Right ventricle myocardium superior (tissue), 1 donor: ENCODE measurements around the gene ACOX1. TPM values are rescaled to one million over a fixed set of nuclear protein-coding genes. Genes with fewer than 3 reads are reported as not detected.
A peak's percentile ranks its signal among the peaks of the same experiment; 100 is the strongest.

ENCODE experiments used
- ATAC-seq: fragments of 200-7000 bp; cut with Tn5 transposase; one replicate; pipeline ENCODE4 v1.9.1; 2020; ENCODE audit warnings: mild to moderate bottlenecking; ENCODE audit not compliant: poor library complexity
- DNase-seq: peaks from one replicate; pipeline ENCODE4 v3.0.0-alpha.2; 2020
- intact Hi-C: fragments of 100-400 bp; cut with DNase I; formaldehyde crosslinking; loops from one replicate; pipeline ENCODE4 v1.11.2; 2022
- long read RNA-seq: library from polyadenylated mRNA; unstranded; transcript quantifications from one replicate; pipeline ENCODE4 v2.0.0, GENCODE V29; 2021
- total RNA-seq: library from RNA; stranded (reverse); fragmentation: NEBNext Ultra II Directional; extraction: Animal tissue kit (Norgen Biotek cat#: 25700); gene quantifications from one replicate; pipeline ENCODE4 v1.2.1, GENCODE V29; 2021
- donor health status: DM: no; HTN: yes; CAD: no; lungs with severe emphysema.

ACOX1 gene
- 83.6 TPM for total RNA-seq
- long read RNA-seq, full-length matches to known transcripts, result 107 of 136 reads
- long read RNA-seq, partial matches to known transcripts, result 8 of 136 reads
- long read RNA-seq, other reads (novel, unspliced or antisense), result 21 of 136 reads

DNA sequence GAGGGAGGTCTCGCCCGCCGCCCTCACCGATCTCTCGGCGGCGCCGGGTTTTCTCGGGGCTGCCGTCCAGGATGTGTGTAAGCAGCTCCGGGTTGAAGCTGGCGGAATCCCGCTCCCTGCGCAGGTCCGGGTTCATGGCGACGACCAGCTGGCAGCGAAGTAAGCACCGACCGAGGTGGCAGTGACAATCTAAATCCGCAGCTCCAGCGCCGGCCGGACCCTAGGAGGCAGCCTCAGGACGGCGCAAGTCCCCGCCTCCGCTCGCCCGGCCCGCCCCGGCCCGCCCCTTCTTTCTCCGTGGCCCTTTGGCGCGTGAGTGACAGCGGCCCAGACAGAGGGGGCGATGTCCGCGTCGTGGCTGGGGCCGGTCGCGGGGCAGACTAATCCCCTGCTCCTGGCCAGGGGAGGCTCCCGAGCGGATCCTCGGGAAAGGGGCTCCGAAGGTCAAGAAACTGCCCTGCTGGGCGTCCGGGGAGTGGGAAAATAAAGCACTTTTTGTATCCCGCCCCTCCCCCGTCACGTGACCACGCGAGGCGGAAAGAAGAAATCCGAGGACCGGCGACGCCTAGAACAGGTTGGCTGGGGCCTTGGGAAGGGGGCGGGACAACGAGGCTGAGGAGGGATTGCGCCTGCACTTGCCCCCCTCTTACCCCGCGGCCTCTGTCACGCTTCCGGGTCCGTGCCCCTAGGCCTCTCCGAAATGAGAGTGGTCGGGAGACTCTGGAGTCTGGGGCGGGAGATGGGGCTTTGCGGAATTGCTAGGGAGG is at the start of gene ACOX1, which contains the start of gene TEN1:
Gene ACOX1, minus strand, starts transcription at position 229 of the 767 bp plus-strand sequence. Its CDS starts 93 bp downstream, at position 136.
Gene TEN1, plus strand, starts transcription at position 303 of the 767 bp plus-strand sequence. CDS start 6,953 bp downstream, outside the sequence.
- intact Hi-C loops, result loop anchor here (5.0 kb wide), 1 partner anchor 197 kb away; the partner anchor contains the start of gene UNK
- ATAC-seq, result peak; percentile 97
- DNase-seq, result peak; percentile 99

DNA sequence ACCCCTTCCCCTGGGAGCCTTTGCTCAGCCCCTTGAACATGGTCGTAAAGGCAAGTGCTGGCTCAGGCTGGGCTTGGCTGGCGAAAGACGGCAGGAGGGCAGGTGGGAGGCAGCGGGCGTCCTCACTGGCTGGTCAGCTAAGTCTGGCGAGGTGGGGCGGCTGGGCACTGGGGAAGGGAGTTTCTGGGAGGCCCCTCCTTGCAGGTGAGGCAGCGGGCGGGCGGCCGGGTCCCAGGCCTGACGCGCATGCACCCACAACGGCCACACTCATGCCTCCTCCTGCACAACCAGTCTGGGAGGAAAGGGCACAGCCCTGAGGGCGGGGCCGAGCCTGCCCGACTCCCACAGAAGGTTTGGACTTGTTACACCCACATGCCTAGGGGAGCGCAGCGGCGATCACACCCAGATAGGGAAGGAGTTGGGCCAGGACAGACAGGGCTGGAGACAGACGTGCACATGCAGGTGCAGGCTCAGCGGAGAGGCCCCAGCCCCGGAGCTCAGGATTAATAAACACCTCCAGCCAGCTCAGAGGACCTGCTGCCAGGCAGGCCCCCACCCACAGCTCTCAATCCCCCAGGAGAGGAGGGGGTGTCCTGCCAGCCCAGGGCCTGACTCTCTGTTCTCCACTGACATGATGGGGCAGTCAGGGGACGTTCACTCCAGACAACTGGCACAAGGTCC is 48.3 kb upstream of the ACOX1 start, which contains the start of gene EVPL:
Gene EVPL, minus strand, starts transcription at position 148 of the 681 bp plus-strand sequence. Its CDS starts 108 bp downstream, at position 40.
- peak; percentile 50 for ATAC-seq
- intact Hi-C loops, result no loop called here
- no peak for DNase-seq

GRCh38 chr17:76026714-76027158 is 47.8 kb upstream of the ACOX1 start:
- DNase-seq, result no peak
- no peak for ATAC-seq
- intact Hi-C loops, result no loop called here

DNA sequence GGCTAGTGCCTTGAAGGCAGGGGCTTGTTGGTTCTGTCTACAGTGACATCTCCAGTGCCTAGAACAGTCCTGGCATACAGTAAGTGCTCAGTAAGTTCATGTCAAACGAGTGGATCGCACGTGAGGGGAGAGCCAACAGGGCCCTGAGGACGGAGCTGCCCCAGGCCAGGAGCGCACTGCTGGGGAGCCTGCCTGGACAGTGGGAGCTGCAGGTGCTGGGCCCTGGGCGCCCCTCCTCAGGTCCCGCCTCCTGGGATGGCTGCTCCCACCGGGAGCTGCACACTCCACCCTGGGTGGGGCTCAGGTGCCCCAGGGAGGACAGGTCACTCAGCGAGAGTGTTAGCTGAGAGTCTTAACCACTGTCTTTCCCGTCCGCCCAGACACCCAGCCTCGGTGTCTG is 46.3 kb upstream of the ACOX1 start:
- intact Hi-C loops, result no loop called here
- DNase-seq (no peak), ATAC-seq (no peak)

GRCh38 chr17:76024353-76024752 is 45.4 kb upstream of the ACOX1 start:
- DNase-seq (no peak), ATAC-seq (no peak)
- intact Hi-C loops, result no loop called here

- ATAC-seq (no peak), DNase-seq (no peak)
- intact Hi-C loops, result no loop called here
These were observed 44.9 kb upstream of the ACOX1 start for GRCh38 chr17:76023900-76024237.

DNA sequence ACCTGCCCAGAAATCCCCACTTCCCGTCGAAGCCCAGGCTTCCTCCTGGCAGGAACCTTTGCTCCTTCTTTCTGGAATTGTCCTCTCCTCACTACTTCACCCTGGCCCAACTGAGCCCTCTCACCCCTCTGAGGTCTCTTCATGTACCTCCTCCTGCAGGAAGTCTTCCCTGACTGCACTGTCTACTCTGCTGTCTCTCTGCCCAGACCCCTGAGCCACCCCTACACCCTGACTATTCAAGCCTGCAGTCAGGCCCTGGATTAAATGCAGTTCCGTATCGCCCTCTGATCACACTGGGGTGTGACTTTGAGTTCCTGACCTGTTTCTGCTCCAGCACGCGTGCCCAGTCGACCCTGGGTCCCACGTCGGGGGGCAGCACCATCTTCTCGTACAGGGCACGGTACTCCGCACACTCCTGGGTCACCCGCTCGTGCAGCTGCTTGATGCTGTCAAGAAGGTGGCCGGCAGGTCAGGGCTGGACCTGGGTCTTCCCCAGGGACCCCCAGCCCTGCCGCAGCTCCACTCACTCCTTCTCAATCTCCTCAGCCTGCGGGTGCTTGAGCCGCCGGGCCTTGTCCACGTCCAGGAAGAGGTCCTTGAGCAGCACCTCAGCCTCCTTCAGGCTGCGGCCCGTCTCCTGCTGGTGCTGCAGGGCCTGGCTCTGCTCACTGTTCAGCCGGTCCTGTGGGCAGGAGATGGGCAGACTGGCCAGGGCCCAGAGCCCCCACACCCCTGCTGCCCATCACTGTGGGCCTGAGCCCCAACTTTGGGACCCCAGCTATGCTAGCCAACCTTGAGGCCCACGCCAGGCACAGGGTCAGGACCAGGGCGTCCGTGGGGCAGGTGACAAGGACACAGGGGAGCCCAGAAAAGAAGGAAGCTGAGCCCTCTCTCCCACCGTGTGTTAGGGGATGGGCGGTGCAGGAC is 44.3 kb upstream of the ACOX1 start:
- ATAC-seq (no peak), DNase-seq (no peak)
- intact Hi-C loops, result no loop called here

DNA sequence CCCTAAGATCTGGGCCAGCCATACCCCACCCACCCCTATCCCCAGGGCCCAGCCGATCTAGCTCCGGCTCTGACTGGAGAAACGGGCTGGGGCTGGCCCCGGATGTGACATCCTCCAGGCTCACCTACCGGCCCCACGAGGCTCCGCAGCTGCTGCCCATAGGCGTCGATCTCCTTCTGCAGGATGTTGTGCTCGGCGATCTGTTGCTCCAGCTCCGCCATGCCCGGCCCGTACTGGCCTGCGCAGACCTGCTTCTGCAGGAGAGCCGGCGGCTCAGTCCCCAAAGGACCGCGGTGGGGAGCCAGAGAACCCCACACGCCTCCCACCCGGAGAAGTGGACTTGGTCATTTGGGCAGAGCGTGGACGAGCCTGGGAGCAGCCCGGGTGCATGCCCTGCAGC is 43.3 kb upstream of the ACOX1 start:
- no peak for ATAC-seq
- no peak for DNase-seq
- intact Hi-C loops, result no loop called here

DNA sequence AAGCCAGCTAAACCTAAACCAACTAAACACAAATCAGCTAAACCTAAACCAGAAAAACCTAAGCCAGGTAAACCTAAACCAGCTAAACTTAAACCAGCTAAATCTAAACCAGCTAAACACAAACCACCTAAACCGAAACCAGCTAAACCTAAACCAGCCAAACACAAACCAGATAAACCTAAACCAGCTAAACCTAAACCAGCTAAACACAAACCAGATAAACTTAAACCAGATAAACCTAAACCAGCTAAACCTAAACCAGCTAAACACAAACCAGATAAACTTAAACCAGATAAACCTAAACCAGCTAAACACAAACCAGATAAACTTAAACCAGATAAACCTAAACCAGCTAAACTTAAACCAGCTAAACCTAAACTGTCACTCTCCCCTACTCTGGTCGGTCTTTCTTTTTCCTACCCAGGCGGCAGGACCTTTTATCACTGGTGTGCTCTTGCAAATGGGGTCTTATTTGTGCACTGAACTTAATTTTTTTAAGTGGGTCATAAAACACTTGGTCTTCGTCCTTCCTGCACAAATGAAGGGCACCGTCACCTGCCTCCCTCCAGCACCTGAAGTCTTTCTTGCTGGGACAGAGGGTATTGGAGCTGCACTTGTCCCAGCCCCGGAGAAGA is 41.0 kb upstream of the ACOX1 start:
- no peak for DNase-seq
- ATAC-seq, result no peak
- intact Hi-C loops, result loop anchor here (10.0 kb wide), 1 partner anchor 275 kb away; no protein-coding TSS in a partner anchor

DNA sequence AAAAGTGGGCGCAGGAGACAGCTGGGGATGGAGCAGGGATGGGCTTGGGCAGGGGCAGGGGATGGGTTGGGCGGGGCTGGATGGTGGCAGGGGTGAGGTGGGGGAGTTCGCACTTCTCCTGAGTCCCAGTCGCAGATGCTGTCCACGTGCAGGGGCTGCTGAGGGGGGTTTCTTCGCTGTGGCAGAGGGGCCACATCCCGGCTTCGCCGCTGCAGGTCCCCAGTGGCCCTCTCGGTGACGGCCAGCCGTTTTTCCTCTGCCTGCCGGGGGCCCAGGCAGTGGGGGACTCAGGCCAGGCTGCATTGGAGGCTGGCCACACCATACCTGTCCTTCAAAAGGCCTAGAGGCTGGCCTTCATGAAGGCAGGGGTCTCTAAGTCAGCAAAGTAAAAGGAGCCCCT is 39.8 kb upstream of the ACOX1 start:
- DNase-seq, result no peak
- intact Hi-C loops, result loop anchor here (10.0 kb wide), 1 partner anchor 276 kb away; no protein-coding TSS in a partner anchor
- no peak for ATAC-seq

DNA sequence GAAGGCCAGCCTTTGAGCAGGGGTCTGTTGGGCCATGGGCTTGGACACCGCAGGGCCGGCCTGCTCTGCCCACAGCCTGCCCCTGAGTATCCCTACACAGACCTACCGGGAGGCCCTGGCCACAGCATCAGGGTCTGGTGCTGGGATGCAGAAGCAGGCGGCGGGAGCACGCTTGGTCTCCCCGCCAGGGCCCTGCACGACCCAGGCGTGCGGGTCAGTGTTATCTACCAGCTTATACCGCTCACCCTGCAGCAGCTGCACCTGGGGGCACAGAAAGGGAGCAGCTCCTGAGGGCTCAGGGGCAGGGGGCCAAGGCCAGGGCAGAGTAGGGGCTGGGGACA is 39.3 kb upstream of the ACOX1 start:
- DNase-seq (no peak), ATAC-seq (no peak)
- intact Hi-C loops, result loop anchor here (10.0 kb wide), 1 partner anchor 276 kb away; no protein-coding TSS in a partner anchor

GRCh38 chr17:76017481-76018339 is 38.7 kb upstream of the ACOX1 start:
- no peak for ATAC-seq
- DNase-seq, result no peak
- intact Hi-C loops, result loop anchor here (10.0 kb wide), 1 partner anchor 277 kb away; no protein-coding TSS in a partner anchor

DNA sequence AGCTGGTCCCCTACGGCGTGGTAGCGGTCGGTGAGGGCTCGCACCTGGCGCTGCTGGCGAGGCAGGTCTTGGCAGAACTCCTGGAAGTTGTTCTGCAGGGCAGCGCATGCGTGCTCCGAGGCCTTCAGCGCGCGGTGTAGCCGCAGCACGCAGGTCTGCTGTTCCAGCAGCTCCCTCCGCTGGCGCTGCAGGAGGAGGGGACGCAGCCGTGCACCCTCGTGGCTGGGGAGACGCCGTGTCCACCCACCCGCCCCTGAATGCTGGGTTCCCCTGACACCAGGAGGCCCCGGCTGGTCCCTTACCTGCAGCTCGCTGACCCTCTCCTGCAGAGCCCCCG is 35.9 kb upstream of the ACOX1 start:
- DNase-seq, result no peak
- intact Hi-C loops, result loop anchor here (10.0 kb wide), 1 partner anchor 280 kb away; no protein-coding TSS in a partner anchor
- ATAC-seq, result no peak

GRCh38 chr17:76014100-76014924 is 35.3 kb upstream of the ACOX1 start:
- DNase-seq (peak; percentile 81), ATAC-seq (peak; percentile 89)
- intact Hi-C loops, result loop anchor here (10.0 kb wide), 1 partner anchor 280 kb away; no protein-coding TSS in a partner anchor

GRCh38 chr17:76013377-76013932 is 34.5 kb upstream of the ACOX1 start:
- ATAC-seq (no peak), DNase-seq (no peak)
- intact Hi-C loops, result loop anchor here (10.0 kb wide), 1 partner anchor 281 kb away; no protein-coding TSS in a partner anchor

DNA sequence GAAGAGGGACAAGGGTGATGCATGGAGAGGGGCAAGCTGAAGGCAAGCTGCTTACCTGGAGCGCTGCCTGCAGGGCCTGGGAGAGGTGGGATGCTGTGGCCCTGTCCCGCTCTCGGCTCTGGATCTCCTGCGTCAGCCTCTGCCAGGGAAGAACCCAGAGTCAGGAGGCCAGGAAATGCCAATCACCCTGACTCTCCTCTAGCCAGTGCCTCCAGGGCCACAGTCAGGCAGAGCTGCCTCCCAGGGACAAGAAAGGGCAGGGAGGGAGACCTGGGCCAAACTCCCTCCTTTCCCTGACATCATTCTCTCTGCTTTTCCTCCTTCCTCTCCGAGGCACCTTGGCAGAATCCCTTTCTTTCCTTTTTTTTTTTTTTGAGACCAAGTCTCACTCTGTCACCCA is 33.0 kb upstream of the ACOX1 start:
- intact Hi-C loops, result loop anchor here (10.0 kb wide), 1 partner anchor 283 kb away; no protein-coding TSS in a partner anchor
- no peak for DNase-seq
- ATAC-seq, result no peak
